ENCODE data around the gene CHRM3.

DNA sequence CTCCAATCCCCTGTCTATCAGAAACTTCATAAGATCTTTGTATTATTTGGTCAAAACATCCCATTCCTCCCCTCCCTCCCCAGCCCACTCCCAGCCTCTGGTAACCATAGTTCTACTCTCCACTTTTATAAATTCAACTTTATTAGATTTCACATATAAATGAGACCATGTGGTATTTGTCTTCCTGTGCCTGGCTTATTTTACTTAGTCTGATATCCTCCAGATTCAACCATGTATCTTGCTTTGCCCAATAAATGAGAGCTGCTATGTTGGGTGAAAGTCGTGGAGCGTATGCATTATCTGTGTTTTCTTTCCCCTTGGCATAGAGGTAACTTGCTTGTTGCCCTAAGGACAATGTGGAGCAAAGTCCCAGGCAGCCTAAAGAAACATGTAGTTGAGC lies 28.5 kb upstream of the CHRM3 start:
- TF ChIP-seq SP1 (IDR thresholded peaks at IDR 0.05) = no peak
- TF ChIP-seq ARNT (IDR thresholded peaks at IDR 0.05) = no peak
- no peak for TF ChIP-seq L3MBTL2 (conservative IDR thresholded peaks at IDR 0.05)
- TF ChIP-seq ELF4 (IDR thresholded peaks at IDR 0.05) = no peak
- no peak for TF ChIP-seq SUZ12 (IDR thresholded peaks at IDR 0.05)
- no peak for TF ChIP-seq HDGF (IDR thresholded peaks at IDR 0.05; ENCODE audit: borderline replicate concordance)
- TF ChIP-seq, protein P1, sequence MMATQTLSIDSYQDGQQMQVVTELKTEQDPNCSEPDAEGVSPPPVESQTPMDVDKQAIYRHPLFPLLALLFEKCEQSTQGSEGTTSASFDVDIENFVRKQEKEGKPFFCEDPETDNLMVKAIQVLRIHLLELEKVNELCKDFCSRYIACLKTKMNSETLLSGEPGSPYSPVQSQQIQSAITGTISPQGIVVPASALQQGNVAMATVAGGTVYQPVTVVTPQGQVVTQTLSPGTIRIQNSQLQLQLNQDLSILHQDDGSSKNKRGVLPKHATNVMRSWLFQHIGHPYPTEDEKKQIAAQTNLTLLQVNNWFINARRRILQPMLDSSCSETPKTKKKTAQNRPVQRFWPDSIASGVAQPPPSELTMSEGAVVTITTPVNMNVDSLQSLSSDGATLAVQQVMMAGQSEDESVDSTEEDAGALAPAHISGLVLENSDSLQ (IDR thresholded peaks at IDR 0.05) = no peak
- no peak for TF ChIP-seq ZNF384 (IDR thresholded peaks at IDR 0.05)

Data from HEK293T (cell line).